HCT116 (cell line): ENCODE results near the gene KCNC1. TPM values are rescaled to one million over a fixed set of nuclear protein-coding genes. Genes with fewer than 3 reads are reported as not detected.

Experiments
- ATAC-seq: fragments of 200-7000 bp; cut with Tn5 transposase; 2 replicates; pipeline ENCODE4 v1.9.1; 2020; ENCODE audit warnings: mild to moderate bottlenecking, moderate library complexity
- BruUV-seq: library from RNA; stranded (reverse); fragments of 400-500 nt; replicated peaks from 2 replicates; lab custom pipeline; 2021; lab: Mats Ljungman, UMichigan
- CTCF ChIA-PET: fragments of 300-600 bp; sonication (Branson Sonifier 250); formaldehyde crosslinking; loops from one replicate; lab custom pipeline; 2021; ENCODE audit warnings: antibody characterized with exemption; lab: Charles Lee
- POLR2A ChIA-PET: fragments of 300-600, 350-600 bp; sonication (Branson Sonifier 250); formaldehyde crosslinking; loops from one replicate; lab custom pipeline; 2021; ENCODE audit warnings: antibody characterized with exemption; lab: Charles Lee
- RAD21 ChIA-PET, 2 experiments: fragments of 300-600 bp; sonication (Branson Sonifier 250); formaldehyde crosslinking; loops; one replicate each; lab custom pipeline; 2023; ENCODE audit warnings: low total read pairs in 2 of 2; ENCODE audit not compliant: uncharacterized antibody in 2 of 2, unreplicated experiment in 2 of 2, low non-redundant PET in 1 of 2; lab: Charles Lee
- DNase-seq: peaks from one replicate; pipeline ENCODE4 v3.0.0-alpha.2; 2010; ENCODE audit warnings: low read depth, low spot score
- H2AFZ ChIP-seq: fragments of 200-600 bp; shearing (Covaris generic), sonication (generic); 2 replicates; pipeline ENCODE4 v1.6.1; 2017; ENCODE audit warnings: low read depth, mixed run types, mixed read lengths, antibody characterized with exemption, low read length; ENCODE audit not compliant: poor library complexity, severe bottlenecking
- H3K27ac ChIP-seq: 2 replicates; pipeline ENCODE4 v1.5.1; 2012; ENCODE audit warnings: low read depth, low read length
- H3K27me3 ChIP-seq: fragments of 200-600 bp; sonication (generic); 2 replicates; pipeline ENCODE4 v1.6.1; 2016; ENCODE audit warnings: mixed run types, low read length, mixed read lengths; ENCODE audit not compliant: insufficient read depth
- H3K36me3 ChIP-seq, 2 experiments: fragments of 200-500 bp in 1 of 2; fragments of 200-600 bp in 1 of 2; sonication (Bioruptor generic) in 1 of 2; sonication (generic) in 1 of 2; 2 replicates each; pipeline versions ENCODE4 v1.5.1 to v1.6.1; 2014 to 2016; ENCODE audit warnings: low read length in 2 of 2, inconsistent platforms in 1 of 2, mixed read lengths in 1 of 2, mixed run types in 1 of 2; ENCODE audit not compliant: insufficient read depth in 2 of 2, control insufficient read depth in 1 of 2
- H3K4me1 ChIP-seq, 2 experiments: fragments of 200-600 bp in 1 of 2; sonication (generic) in 1 of 2; 2 replicates each; pipeline versions ENCODE4 v1.5.1 to v1.6.1; 2012 to 2017; ENCODE audit warnings: low read length in 2 of 2, inconsistent platforms in 1 of 2, mild to moderate bottlenecking in 1 of 2, mixed read lengths in 1 of 2, mixed run types in 1 of 2, moderate library complexity in 1 of 2; ENCODE audit not compliant: insufficient read depth in 2 of 2, control insufficient read depth in 1 of 2
- H3K4me2 ChIP-seq: fragments of 200-600 bp; sonication (generic); 2 replicates; pipeline ENCODE4 v1.6.1; 2017; ENCODE audit warnings: mixed run types, low read length, mixed read lengths
- H3K4me3 ChIP-seq, 2 experiments: fragments of 200-600 bp in 1 of 2; sonication (generic) in 1 of 2; replicated peaks in 1 of 2; 2 replicates each; pipeline ENCODE4 v1.5.1; 2011 to 2016; ENCODE audit warnings: low read length in 2 of 2, control low read depth in 1 of 2, low read depth in 1 of 2, mild to moderate bottlenecking in 1 of 2, mixed read lengths in 1 of 2, mixed run types in 1 of 2
- H3K79me2 ChIP-seq: fragments of 200-600 bp; sonication (generic); 2 replicates; pipeline ENCODE4 v1.6.1; 2017; ENCODE audit warnings: mild to moderate bottlenecking, mixed run types, low read length, moderate library complexity, mixed read lengths; ENCODE audit not compliant: insufficient read depth
- H3K9ac ChIP-seq: fragments of 200-600 bp; sonication (generic); 2 replicates; pipeline ENCODE4 v1.6.1; 2016; ENCODE audit warnings: low read length, mixed read lengths
- H3K9me2 ChIP-seq: fragments of 200-600 bp; sonication (generic), shearing (Covaris generic); 2 replicates; pipeline ENCODE4 v1.6.1; 2017; ENCODE audit warnings: mixed run types, mild to moderate bottlenecking, moderate library complexity; ENCODE audit not compliant: insufficient read depth
- H3K9me3 ChIP-seq, 2 experiments: fragments of 200-500 bp in 1 of 2; fragments of 200-600 bp in 1 of 2; sonication (Bioruptor generic) in 1 of 2; sonication (generic) in 1 of 2; 2 replicates each; pipeline ENCODE4 v1.6.1; 2014 to 2017; ENCODE audit warnings: low read length in 2 of 2, mixed read lengths in 2 of 2, inconsistent platforms in 1 of 2, low read depth in 1 of 2, mild to moderate bottlenecking in 1 of 2, mixed run types in 1 of 2, moderate library complexity in 1 of 2; ENCODE audit not compliant: control insufficient read depth in 1 of 2, insufficient read depth in 1 of 2
- H4K20me1 ChIP-seq: fragments of 200-600 bp; sonication (generic), shearing (Covaris generic); 2 replicates; pipeline ENCODE4 v1.6.1; 2017; ENCODE audit warnings: mixed run types, mild to moderate bottlenecking, moderate library complexity; ENCODE audit not compliant: insufficient read depth
- ATF3 ChIP-seq: IDR thresholded peaks from 2 replicates; pipeline ENCODE4 v1.6.1; 2012
- CBX3 ChIP-seq: IDR thresholded peaks from 2 replicates; pipeline ENCODE4 v1.6.1; 2012; ENCODE audit warnings: low read depth
- EGR1 ChIP-seq: IDR thresholded peaks from 2 replicates; pipeline ENCODE4 v1.6.1; 2012; ENCODE audit warnings: low read depth
- ELF1 ChIP-seq: IDR thresholded peaks from 2 replicates; pipeline ENCODE4 v1.6.1; 2012; ENCODE audit warnings: low read depth, borderline replicate concordance
- FOSL1 ChIP-seq: IDR thresholded peaks from 2 replicates; pipeline ENCODE4 v1.6.1; 2012; ENCODE audit warnings: low read depth
- RAD21 ChIP-seq: IDR thresholded peaks from 2 replicates; pipeline ENCODE4 v1.6.1; 2012; ENCODE audit warnings: low read depth, mild to moderate bottlenecking
- SIN3A ChIP-seq: IDR thresholded peaks from 2 replicates; pipeline ENCODE4 v1.6.1; 2012; ENCODE audit warnings: low read depth
- SP1 ChIP-seq: IDR thresholded peaks from 2 replicates; pipeline ENCODE4 v1.6.1; 2012; ENCODE audit warnings: low read depth
- SRF ChIP-seq: IDR thresholded peaks from 2 replicates; pipeline ENCODE4 v1.6.1; 2012; ENCODE audit warnings: low read depth
- YY1 ChIP-seq: IDR thresholded peaks from 2 replicates; pipeline ENCODE4 v1.6.1; 2011; ENCODE audit warnings: low read length, low read depth, moderate library complexity, mild to moderate bottlenecking; ENCODE audit not compliant: insufficient replicate concordance; ENCODE audit errors: extremely low read depth
- ZFX ChIP-seq: fragments of 450-650 bp; IDR thresholded peaks from 2 replicates; pipeline ENCODE4 v1.6.1; 2017
- ZNF274 ChIP-seq: fragments of 200-500 bp; sonication (Bioruptor generic); IDR thresholded peaks from 2 replicates; pipeline ENCODE4 v1.6.1; 2014; ENCODE audit warnings: mild to moderate bottlenecking, low read depth, low read length, inconsistent platforms
- intact Hi-C: fragments of 100-400 bp; cut with micrococcal nuclease; formaldehyde crosslinking; loops from 2 replicates; pipeline ENCODE4 v1.10.0; 2022
- total RNA-seq: library from RNA; stranded (reverse); gene quantifications from one replicate; pipeline ENCODE4 v1.2.1, GENCODE V29; 2021; ENCODE audit not compliant: unreplicated experiment
- TF ChIP-seq, protein P1 (sequence below), 3 experiments: fragments of 200-600 bp in 1 of 3; sonication (generic) in 1 of 3; IDR thresholded peaks in 2 of 3; conservative IDR thresholded peaks in 1 of 3; 2 replicates each; pipeline ENCODE4 v1.5.1; 2012 to 2017; ENCODE audit warnings: low read depth in 2 of 3, low read length in 2 of 3, antibody characterized with exemption in 1 of 3, borderline replicate concordance in 1 of 3, control low read depth in 1 of 3, mild to moderate bottlenecking in 1 of 3, mixed read lengths in 1 of 3, mixed run types in 1 of 3, moderate library complexity in 1 of 3; ENCODE audit not compliant: insufficient read depth in 1 of 3
- TF ChIP-seq, protein P2 (sequence below): IDR thresholded peaks from 2 replicates; pipeline ENCODE4 v1.6.1; 2012

KCNC1 gene
- total RNA-seq, 1 experiment from 2014 or later, result 0.12 TPM

GRCh38 chr11:17783878-17784277, 49.3 kb downstream of the KCNC1 start:
- no peak overlapping the region for H2AFZ ChIP-seq
- no peaks in the 10 kb centered on the region for H4K20me1 ChIP-seq
- H3K4me3 ChIP-seq, result no peak overlapping the region
- H3K4me2 ChIP-seq, result no peak overlapping the region
- intact Hi-C loops, result no loop called here
- no peak overlapping the region for H3K9ac ChIP-seq
- no peak overlapping the region for H3K27ac ChIP-seq
- H3K27me3 ChIP-seq, result no peaks in the 10 kb centered on the region
- ChIA-PET POLR2A (no interaction called here), RAD21 (no interaction called here), CTCF (no interaction called here)
- no peak for TF ChIP-seq ELF1
- TF ChIP-seq ZFX, result no peak
- TF ChIP-seq ATF3, result no peak
- no peak for TF ChIP-seq CBX3
- TF ChIP-seq SP1, result no peak
- TF ChIP-seq, protein P1, sequence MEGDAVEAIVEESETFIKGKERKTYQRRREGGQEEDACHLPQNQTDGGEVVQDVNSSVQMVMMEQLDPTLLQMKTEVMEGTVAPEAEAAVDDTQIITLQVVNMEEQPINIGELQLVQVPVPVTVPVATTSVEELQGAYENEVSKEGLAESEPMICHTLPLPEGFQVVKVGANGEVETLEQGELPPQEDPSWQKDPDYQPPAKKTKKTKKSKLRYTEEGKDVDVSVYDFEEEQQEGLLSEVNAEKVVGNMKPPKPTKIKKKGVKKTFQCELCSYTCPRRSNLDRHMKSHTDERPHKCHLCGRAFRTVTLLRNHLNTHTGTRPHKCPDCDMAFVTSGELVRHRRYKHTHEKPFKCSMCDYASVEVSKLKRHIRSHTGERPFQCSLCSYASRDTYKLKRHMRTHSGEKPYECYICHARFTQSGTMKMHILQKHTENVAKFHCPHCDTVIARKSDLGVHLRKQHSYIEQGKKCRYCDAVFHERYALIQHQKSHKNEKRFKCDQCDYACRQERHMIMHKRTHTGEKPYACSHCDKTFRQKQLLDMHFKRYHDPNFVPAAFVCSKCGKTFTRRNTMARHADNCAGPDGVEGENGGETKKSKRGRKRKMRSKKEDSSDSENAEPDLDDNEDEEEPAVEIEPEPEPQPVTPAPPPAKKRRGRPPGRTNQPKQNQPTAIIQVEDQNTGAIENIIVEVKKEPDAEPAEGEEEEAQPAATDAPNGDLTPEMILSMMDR (IDR thresholded peaks at IDR 0.05 in 2 of 3, conservative IDR thresholded peaks at IDR 0.05 in 1 of 3; ENCODE audit: borderline replicate concordance in 1 of 3, insufficient read depth in 1 of 3, low read depth in 2 of 3, low read length in 2 of 3), result no peak
- TF ChIP-seq EGR1, result no peak
- TF ChIP-seq, protein P2, sequence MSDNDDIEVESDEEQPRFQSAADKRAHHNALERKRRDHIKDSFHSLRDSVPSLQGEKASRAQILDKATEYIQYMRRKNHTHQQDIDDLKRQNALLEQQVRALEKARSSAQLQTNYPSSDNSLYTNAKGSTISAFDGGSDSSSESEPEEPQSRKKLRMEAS, result no peak
- TF ChIP-seq FOSL1, result no peak
- no peak for TF ChIP-seq ZNF274
- no peak for TF ChIP-seq SRF
- TF ChIP-seq SIN3A, result no peak
- TF ChIP-seq YY1, result no peak
- TF ChIP-seq RAD21, result no peak
- ATAC-seq (no peak), DNase-seq (no peak)
- BruUV-seq, result no TSS peak
- no peaks in the 10 kb centered on the region for H3K9me2 ChIP-seq
- H3K9me3 ChIP-seq, result no peaks in the 10 kb centered on the region
- peaks cover 8 to 20% of the 10 kb centered on the region in 2 experiments for H3K4me1 ChIP-seq
- H3K36me3 ChIP-seq, result no peaks in the 10 kb centered on the region
- H3K79me2 ChIP-seq, result no peaks in the 10 kb centered on the region
